T-helper 17 cell (primary cell): ENCODE data around the gene SUPT3H. TPM values are rescaled to one million over a fixed set of nuclear protein-coding genes. Genes with fewer than 3 reads are reported as not detected.

Experiments
- total RNA-seq, 4 donors: library from RNA in 2 of 4; stranded (reverse) in 2 of 4; gene quantifications; one replicate each; pipeline ENCODE4 v1.2.3 and lab custom pipeline; 2022 to 2026

Gene SUPT3H
- total RNA-seq, 2 donors from 2014 or later: 10.8 to 17.6 TPM

Other genes starting within 250 kb of the SUPT3H start
- gene RUNX2, start 49.6 kb downstream of the SUPT3H start, total RNA-seq: 10 to 100 TPM; 47.6 to 50.8 TPM